Glutamatergic neuron (in vitro differentiated cells): ENCODE data around the gene STK17A. TPM values are rescaled to one million over a fixed set of nuclear protein-coding genes. Genes with fewer than 3 reads are reported as not detected.

Source experiments
- DNase-seq: peaks from one replicate; pipeline ENCODE4 v3.0.0; 2022
- H3K27ac Mint-ChIP-seq: one replicate; pipeline ENCODE4 v1.8.0; 2020; ENCODE audit warnings: mild to moderate bottlenecking, mixed read lengths, inconsistent platforms; ENCODE audit not compliant: unreplicated experiment
- H3K27me3 Mint-ChIP-seq: one replicate; pipeline ENCODE4 v1.8.0; 2020; ENCODE audit warnings: mild to moderate bottlenecking, moderate library complexity, mixed read lengths, inconsistent platforms; ENCODE audit not compliant: unreplicated experiment
- H3K36me3 Mint-ChIP-seq: one replicate; pipeline ENCODE4 v1.8.0; 2020; ENCODE audit warnings: mild to moderate bottlenecking, mixed read lengths, inconsistent platforms; ENCODE audit not compliant: unreplicated experiment
- H3K4me1 Mint-ChIP-seq: one replicate; pipeline ENCODE4 v1.8.0; 2020; ENCODE audit warnings: mild to moderate bottlenecking, low read depth, mixed read lengths, inconsistent platforms; ENCODE audit not compliant: unreplicated experiment
- H3K4me3 Mint-ChIP-seq: one replicate; pipeline ENCODE4 v1.8.0; 2020; ENCODE audit warnings: mild to moderate bottlenecking, mixed read lengths, inconsistent platforms; ENCODE audit not compliant: unreplicated experiment
- H3K9me3 Mint-ChIP-seq: one replicate; pipeline ENCODE4 v1.8.0; 2020; ENCODE audit warnings: mild to moderate bottlenecking, moderate library complexity, mixed read lengths, inconsistent platforms; ENCODE audit not compliant: unreplicated experiment
- total RNA-seq: library from RNA; stranded (reverse); fragmentation: NEBNext Ultra II Directional; extraction: Animal tissue kit (Norgen Biotek cat#: 25700); gene quantifications from one replicate; pipeline ENCODE4 v1.2.1, GENCODE V29; 2021; ENCODE audit not compliant: unreplicated experiment
- TF ChIP-seq, protein P1 (sequence below): fragments of 200-600 bp; sonication (generic); IDR thresholded peaks from one replicate; pipeline ENCODE4 v1.5.0; 2021; ENCODE audit not compliant: partially characterized antibody, unreplicated experiment

Gene STK17A
- total RNA-seq, 1 donor from 2014 or later, result 26.8 TPM

DNA sequence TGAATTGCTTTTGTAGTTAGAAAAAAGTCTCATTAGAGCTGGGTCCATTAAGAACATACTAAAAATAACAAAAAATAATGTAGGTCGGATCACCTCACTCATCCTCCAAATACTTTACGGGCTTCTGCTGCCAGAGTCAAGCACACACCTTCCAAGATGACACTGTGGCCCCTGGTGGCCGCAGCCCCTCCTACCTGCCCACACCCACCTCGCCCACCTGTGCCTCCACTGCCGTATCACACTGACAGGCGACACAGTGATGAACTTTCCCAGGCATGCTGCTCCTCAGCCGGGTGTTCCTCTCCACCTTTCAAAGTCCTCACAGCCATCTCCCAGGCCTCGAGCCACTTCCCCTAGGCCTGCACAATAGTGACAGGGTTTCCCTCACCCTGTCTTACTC, 60.9 kb downstream of the STK17A start:
- H3K27ac Mint-ChIP-seq, result peak overlapping the region; percentile 64
- TF ChIP-seq, protein P1, sequence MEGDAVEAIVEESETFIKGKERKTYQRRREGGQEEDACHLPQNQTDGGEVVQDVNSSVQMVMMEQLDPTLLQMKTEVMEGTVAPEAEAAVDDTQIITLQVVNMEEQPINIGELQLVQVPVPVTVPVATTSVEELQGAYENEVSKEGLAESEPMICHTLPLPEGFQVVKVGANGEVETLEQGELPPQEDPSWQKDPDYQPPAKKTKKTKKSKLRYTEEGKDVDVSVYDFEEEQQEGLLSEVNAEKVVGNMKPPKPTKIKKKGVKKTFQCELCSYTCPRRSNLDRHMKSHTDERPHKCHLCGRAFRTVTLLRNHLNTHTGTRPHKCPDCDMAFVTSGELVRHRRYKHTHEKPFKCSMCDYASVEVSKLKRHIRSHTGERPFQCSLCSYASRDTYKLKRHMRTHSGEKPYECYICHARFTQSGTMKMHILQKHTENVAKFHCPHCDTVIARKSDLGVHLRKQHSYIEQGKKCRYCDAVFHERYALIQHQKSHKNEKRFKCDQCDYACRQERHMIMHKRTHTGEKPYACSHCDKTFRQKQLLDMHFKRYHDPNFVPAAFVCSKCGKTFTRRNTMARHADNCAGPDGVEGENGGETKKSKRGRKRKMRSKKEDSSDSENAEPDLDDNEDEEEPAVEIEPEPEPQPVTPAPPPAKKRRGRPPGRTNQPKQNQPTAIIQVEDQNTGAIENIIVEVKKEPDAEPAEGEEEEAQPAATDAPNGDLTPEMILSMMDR, result no peak
- no peak for DNase-seq
- H3K27me3 Mint-ChIP-seq, result peaks cover 6% of the 10 kb centered on the region
- H3K4me1 Mint-ChIP-seq, result peaks cover 57% of the 10 kb centered on the region
- peaks cover 4% of the 10 kb centered on the region for H3K36me3 Mint-ChIP-seq
- no peak overlapping the region for H3K4me3 Mint-ChIP-seq
- peaks cover 20% of the 10 kb centered on the region for H3K9me3 Mint-ChIP-seq

DNA sequence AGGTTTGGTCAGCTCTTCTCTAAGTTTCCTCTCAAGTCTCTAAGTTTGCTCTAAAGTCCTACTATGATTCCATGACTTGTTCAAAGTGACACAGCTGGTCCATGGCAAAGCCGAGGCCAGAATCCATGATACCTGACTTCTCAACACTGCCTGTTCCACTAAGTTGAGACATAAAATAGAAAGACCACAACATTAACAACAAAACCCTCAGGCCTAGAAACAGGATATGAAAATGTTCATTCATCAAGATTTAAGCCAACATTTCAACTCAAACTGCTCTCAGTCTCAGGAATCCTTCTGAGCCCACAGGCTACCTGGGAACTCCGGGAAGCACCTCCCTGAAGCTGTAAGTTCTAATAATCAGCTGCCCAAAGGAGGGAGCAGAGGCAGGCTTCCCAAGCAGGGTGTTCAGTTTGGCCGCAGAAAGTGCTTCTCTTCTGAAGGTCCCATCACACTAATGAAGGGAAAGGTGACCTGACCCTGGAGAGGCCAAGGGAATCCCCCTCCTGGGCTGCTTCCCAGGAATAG, 62.9 kb downstream of the STK17A start:
- H3K27me3 Mint-ChIP-seq, result peaks cover 6% of the 10 kb centered on the region
- TF ChIP-seq, protein P1, result no peak
- no peak for DNase-seq
- peak overlapping the region; percentile 96 for H3K27ac Mint-ChIP-seq
- peaks cover 54% of the 10 kb centered on the region for H3K4me1 Mint-ChIP-seq
- peak overlapping the region; percentile 48 for H3K4me3 Mint-ChIP-seq
- peaks cover 4% of the 10 kb centered on the region for H3K36me3 Mint-ChIP-seq
- H3K9me3 Mint-ChIP-seq, result peaks cover 20% of the 10 kb centered on the region

DNA sequence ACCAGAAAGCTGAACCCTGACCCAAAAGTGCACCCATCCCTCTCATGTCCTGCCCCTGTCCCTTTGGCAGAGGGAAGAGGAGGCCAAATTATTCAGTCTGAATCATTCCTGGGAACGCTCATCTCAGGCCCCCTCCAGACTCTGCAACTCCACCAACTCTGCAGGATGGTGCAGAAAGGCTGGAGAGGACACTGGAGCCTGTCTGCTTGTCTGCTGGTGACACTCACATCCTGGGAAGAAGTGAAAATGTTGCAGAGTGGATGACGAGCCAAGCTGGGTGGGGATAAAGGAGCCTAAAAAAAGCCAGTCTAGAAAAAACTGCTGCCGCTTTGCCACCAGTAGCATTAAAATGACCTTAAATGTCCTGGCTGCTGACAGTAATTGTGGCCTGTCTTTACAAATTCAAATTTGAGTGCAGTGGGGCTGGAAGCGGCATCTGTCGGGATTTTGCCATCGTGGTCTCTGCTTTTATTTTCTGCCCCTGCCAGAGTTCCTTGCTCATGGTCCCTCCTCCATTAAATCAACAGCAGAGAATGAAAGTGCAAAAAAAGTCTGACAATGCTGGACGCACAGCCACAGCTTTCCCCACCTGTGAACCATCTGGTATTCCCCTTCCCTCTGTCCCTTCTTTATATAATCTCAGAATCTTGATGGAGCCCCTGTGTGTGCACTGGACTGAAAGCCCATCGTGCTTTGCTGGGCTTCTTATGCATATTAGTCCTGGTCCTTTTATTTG, 63.9 kb downstream of the STK17A start:
- peak overlapping the region; percentile 48 for H3K4me3 Mint-ChIP-seq
- H3K4me1 Mint-ChIP-seq, result peaks cover 53% of the 10 kb centered on the region
- peak overlapping the region; percentile 96 for H3K27ac Mint-ChIP-seq
- DNase-seq, result no peak
- H3K36me3 Mint-ChIP-seq, result peaks cover 4% of the 10 kb centered on the region
- H3K27me3 Mint-ChIP-seq, result peaks cover 6% of the 10 kb centered on the region
- TF ChIP-seq, protein P1, result no peak
- H3K9me3 Mint-ChIP-seq, result peaks cover 19% of the 10 kb centered on the region

DNA sequence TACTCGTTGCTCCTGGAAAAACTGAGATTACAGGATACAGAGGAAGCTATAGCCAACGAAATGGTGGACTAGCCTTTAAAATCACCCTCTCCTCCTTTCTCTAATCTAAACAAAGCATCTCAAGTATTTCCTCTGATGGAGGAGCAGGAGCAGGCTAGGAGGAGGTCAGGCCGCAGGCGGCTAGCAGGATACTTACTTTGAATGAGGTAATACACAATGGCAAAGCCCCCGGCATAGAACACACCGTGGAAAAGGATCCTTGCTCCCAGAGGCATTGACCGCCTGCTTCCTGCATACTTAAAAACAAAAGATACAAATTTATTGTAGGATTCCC, 64.4 kb downstream of the STK17A start:
- Mint-ChIP-seq H3K27me3 (peaks cover 6% of the 10 kb centered on the region), H3K4me3 (peak overlapping the region; percentile 48), H3K27ac (peak overlapping the region; percentile 96), H3K9me3 (peaks cover 19% of the 10 kb centered on the region), H3K4me1 (peaks cover 55% of the 10 kb centered on the region), H3K36me3 (peaks cover 4% of the 10 kb centered on the region)
- TF ChIP-seq, protein P1, result no peak
- DNase-seq, result peak; percentile 47
